ENCODE measurements around the gene MCTP1. TPM values are rescaled to one million over a fixed set of nuclear protein-coding genes. Genes with fewer than 3 reads are reported as not detected.

Gene MCTP1
- total and polyA plus RNA-seq, 9 of the 15 experiments (the other 6 are each of a cell fraction or from before 2014, with no cell fraction given): 0.04 to 0.93 (median 0.06) TPM; not detected in 4

GRCh38 chr5:94694671-94695070 is 590.2 kb downstream of the MCTP1 start:
- no peak for DNase-seq (ENCODE audit: extremely low read depth in 1 of 4, low spot score in 3 of 4)
- Histone ChIP-seq H3K27me3 (ENCODE audit: control insufficient read depth in 2 of 2, insufficient read depth in 2 of 2, low read length in 2 of 2) (no peaks in the 10 kb centered on the region), H3K36me3 (ENCODE audit: control insufficient read depth, insufficient read depth, low read length) (peaks cover 27% of the 10 kb centered on the region; the same call in 2 of the 3 replicates), H3K79me2 (ENCODE audit: control insufficient read depth, insufficient read depth, low read length) (no peaks in the 10 kb centered on the region), H3K4me1 (replicated peaks in 1 of 2; ENCODE audit: control insufficient read depth in 2 of 2, insufficient read depth in 2 of 2, low read length in 2 of 2) (no peaks in the 10 kb centered on the region), H3K9ac (ENCODE audit: insufficient read depth in 1 of 2, low read depth in 2 of 2, low read length in 2 of 2) (no peak overlapping the region), H3K4me3 (no peak overlapping the region), H3K4me2 (ENCODE audit: insufficient read depth, low read length) (no peak overlapping the region), H3K9me1 (ENCODE audit: control insufficient read depth, insufficient read depth, low read length) (no peaks in the 10 kb centered on the region), H3K9me3 (replicated peaks; ENCODE audit: control insufficient read depth, insufficient read depth, low read depth, low read length) (no peaks in the 10 kb centered on the region), H3K27ac (ENCODE audit: extremely low read depth, low read depth, low read length) (no peak overlapping the region), H4K20me1 (replicated peaks; ENCODE audit: control insufficient read depth, insufficient read depth, low read length) (no peaks in the 10 kb centered on the region), H2AFZ (ENCODE audit: low read depth, low read length) (no peak overlapping the region)
- in situ Hi-C loops (cut with MboI): no loop called here
- TF ChIP-seq ZNF398 (CRISPR knock-in tag; IDR thresholded peaks at IDR 0.05) (no peak), ZNF24 (IDR thresholded peaks at IDR 0.05) (no peak), SP1 (CRISPR knock-in tag; IDR thresholded peaks at IDR 0.05) (no peak), ZZZ3 (IDR thresholded peaks at IDR 0.05) (no peak), E2F6 (IDR thresholded peaks at IDR 0.05; ENCODE audit: borderline replicate concordance in 1 of 2, extremely low read depth in 1 of 2, insufficient read depth in 1 of 2, insufficient read length in 1 of 2, low read depth in 1 of 2, low read length in 1 of 2, poor library complexity in 1 of 2, severe bottlenecking in 1 of 2) (no peak), ELK3 (CRISPR knock-in tag; IDR thresholded peaks at IDR 0.05) (no peak), MAFG (tag; conservative IDR thresholded peaks at IDR 0.05) (no peak), ZNF766 (CRISPR knock-in tag; conservative IDR thresholded peaks at IDR 0.05) (no peak), TBL1XR1 (IDR thresholded peaks at IDR 0.05; ENCODE audit: low read length in 2 of 2) (no peak), ZNF507 (tag; conservative IDR thresholded peaks at IDR 0.05) (no peak), NRF1 (conservative IDR thresholded peaks at IDR 0.05 in 1 of 2, IDR thresholded peaks at IDR 0.05 in 1 of 2) (no peak)
- intact Hi-C loops (cut with micrococcal nuclease): no loop called here
- ATAC-seq: no peak
- 90% methylated on average over 2 of the region's 2 CpGs for WGBS (ENCODE audit: insufficient coverage, low coverage, missing lambda C conversion rate)
- FAIRE-seq: no peak
- ChIA-PET POLR2A (interaction anchor here (1.6 kb wide), 1 partner anchor 18 kb away, joined by 4 read pairs; no protein-coding TSS in a partner anchor), CTCF (ENCODE audit: low intra/inter-chr PET ratio) (no interaction called here)
- BruUV-seq (replicated peaks): no TSS peak
